Erythroblast (primary cell): ENCODE results near the gene PNPLA5.
A peak's percentile ranks its signal among the peaks of the same experiment; 100 is the strongest.
"Not testable (repeated sequence)": the region's sequence is repeated elsewhere in the genome, so short reads cannot be mapped to it uniquely, and the experiment has no call there.

Source experiments
- DNase-seq, 2 experiments: peaks; one replicate each; lab custom pipeline; 2025; lab: John Stamatoyannopoulos, UW
- GATA1 ChIP-seq: IDR thresholded peaks from 2 replicates; pipeline ENCODE4 v1.6.1; 2011; ENCODE audit warnings: low read depth, mild to moderate bottlenecking, control low read depth, low read length, moderate library complexity
- POLR2A ChIP-seq: IDR thresholded peaks from 2 replicates; pipeline ENCODE4 v1.6.1; 2011; ENCODE audit warnings: mild to moderate bottlenecking, low read length

Gene PNPLA5

DNA sequence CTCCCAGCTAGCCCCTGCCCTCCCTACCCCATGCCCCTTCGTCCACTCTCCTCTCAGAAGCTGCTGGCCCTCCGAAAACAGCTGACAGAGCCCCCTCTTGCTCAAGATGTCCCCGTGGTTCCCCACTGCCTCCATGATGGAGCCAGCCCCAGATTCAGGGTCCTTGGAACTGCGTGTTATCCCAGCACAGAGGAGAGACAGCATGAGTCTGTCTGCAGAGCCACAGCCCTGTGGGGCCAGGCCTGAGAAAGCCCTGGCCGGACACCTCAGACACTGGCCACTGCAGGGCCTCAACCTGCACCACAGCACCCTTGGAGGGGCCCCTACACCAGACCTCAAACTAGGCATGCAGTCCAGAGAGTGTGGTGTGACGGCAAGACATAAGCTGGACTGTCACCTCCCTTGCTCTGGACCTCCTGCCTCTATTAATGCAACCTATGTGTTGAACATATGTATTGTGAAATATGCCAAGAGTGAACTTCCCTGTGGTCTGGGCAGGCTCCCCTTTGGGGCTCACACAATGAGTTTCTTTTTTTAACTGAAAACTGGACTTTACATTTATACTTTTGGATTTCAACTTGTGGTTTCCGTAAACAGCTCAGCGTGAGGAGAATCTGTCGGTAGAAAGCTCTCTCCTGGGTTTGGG lies 9.6 kb downstream of the PNPLA5 start:
- no peak for DNase-seq
- TF ChIP-seq GATA1 = no peak
- TF ChIP-seq POLR2A = no peak

DNA sequence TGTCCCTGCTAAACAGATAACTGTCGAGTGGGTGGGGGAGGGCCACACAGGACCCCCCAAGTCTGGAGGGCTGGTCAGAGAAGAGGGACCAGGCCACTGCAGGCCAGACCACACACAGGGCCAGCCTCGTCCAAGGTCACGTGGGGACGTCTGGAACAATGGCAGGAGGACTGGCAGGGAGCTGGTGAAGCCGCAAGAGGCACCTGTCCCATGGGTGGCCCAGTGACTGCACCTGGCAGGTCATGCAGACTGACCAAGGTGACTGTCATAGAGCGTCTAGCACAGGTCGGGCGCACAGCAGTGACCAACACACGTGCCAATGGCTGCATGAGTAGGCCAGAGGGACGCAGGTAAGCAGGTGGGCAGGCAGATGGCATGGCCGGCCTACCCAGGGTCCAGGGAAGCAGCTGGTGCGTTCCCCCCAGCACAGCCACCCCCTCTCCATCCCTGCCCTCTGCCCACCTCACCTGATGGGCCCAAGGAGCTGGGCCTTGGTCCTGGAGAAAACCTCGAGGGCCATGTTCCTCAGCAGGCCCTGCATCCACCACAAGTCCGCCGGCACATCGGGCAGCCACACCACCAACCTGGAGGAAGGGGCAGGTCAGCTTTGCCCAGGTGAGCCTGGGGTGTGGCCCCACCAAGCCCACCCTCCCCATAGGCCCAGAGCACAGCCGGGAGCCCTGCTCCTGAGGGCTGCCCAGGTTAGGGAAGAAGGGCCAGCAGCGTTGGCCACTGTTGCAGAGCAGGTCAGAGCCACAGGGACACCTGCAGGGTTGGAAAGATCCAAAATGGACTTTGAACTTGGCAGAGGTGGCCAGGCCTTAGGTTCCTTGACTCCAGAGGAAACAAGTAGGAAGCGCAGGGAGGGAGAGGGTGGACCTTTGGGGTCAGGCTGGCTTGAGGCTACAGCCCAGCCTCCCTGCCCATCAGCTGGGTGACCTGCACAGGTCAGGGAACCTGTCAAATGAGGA lies 10.4 kb downstream of the PNPLA5 start:
- TF ChIP-seq GATA1 = no peak
- no peak for TF ChIP-seq POLR2A
- DNase-seq = no peak

DNA sequence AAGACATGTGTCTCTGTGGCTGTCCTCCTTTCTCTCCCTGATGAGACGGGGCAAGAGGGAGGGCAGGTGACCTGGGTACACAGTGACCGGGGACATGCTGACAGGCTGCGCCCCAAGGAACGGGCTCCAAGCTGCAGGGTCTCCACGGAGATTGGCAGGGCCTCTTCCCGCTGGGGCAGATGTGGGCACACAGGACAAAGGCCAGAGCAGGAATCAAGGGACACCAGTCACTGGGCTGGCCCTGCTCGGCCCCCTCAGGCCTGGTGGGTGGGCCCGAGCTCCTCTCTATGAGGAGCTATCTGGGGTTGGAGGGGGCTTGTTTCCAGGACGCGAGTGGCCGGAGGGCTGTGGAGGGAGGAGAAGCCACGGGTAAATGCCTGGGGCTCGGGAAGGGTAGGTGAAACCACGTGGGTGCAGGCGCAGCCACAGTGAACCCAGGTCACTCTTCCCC lies 11.2 kb downstream of the PNPLA5 start:
- TF ChIP-seq GATA1 (no peak), POLR2A (no peak)
- no peak for DNase-seq

DNA sequence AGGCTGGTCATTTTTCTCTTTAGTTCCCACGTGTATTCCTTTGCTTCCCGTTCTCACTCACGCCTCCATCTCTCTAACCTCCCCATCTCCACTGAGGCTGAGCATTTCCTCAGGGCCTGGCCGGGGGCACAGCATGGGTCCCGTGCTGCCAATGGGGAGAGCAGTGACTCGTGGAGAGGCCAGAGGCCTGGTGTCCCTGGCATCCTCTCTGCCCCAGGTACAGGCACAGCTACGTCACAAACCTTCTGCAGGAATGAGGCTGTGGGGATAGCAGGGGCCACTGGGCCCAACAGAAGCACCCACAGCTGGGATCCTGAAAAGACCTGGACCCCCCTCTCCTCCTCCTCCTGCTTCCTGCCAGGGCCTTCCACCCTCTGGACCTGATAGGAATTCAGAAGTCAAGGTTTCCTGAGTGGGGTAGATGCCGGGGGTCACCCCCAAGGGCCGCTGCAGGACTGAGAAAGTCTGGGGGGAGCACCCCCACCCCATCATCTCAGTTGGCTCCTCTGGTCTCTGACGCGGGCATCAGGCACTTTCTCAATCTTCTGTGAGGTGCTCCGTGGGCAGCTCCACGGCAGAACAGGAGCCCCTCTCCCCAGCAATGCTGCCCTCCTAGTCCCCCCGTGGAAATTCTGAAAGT lies 11.8 kb downstream of the PNPLA5 start:
- no peak for DNase-seq
- TF ChIP-seq POLR2A (no peak), GATA1 (no peak)

DNA sequence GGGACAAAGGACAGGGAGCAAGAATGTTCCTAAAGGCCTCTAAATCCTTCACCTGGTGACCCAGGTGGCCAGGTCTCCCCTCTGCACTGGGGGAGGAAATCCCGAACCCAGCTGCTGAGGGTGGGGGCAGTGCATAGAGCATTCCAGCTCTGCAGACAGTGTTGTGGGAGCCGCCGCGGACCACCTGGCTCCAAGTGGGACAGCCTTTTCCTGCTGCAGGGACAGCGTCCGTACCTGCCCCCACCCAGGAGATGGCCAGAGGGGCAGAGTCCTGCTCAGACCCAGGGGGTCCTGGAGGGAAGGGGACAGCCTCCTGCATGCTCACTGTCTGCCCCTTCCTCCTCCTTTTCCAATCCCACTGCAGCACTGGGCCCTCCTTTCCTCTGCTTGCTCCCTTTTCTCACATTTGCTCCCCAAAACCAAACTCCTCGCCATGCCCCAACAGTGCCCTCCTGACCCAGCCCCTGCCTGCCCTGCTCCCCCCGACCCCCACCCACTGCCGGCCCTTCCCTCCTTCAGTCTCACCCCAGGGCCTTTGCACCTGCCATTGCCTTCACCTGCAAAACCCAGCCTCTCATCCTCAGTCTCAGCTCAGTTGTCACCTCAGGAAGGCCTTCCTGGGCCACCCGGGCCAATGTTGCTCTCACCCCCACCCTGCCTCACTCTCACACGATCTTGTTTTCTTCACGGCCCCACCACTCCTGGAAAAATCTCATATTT lies 12.8 kb downstream of the PNPLA5 start:
- DNase-seq = no peak
- TF ChIP-seq POLR2A = no peak
- TF ChIP-seq GATA1 = no peak

DNA sequence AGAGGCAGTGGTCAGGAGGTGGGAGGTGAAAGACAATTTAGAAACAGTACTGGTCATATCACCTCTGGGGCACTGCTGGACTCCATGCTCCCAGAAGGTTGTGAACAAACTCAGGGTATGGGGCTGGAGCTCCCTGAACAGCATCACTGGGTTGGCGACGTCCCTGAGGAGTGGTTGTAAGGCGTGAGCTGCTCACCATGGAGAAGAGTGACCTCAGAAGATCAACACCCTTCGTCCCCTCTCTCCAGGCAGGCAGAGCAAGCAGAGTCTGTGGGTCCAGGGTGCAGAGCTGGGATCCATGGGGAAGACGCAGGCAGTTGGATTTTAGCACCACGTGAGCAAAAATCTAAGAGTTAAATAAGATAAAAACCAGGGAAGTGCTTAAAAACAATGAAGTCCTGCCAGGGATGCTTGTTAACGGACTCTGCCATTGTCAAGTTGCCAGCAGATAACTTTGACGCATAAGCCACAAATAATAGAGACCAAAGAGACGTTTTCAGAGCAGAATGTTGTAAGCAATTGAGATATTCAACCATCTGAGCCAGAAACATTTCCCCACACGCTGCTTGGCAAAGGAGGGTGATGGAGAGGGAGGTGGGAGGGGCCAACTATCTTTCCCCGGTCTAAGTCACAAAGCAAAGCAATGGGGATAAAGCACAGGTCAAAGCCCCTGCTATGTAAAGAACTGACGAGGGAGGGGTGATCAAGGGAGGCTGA lies 13.6 kb downstream of the PNPLA5 start:
- DNase-seq = no peak

DNA sequence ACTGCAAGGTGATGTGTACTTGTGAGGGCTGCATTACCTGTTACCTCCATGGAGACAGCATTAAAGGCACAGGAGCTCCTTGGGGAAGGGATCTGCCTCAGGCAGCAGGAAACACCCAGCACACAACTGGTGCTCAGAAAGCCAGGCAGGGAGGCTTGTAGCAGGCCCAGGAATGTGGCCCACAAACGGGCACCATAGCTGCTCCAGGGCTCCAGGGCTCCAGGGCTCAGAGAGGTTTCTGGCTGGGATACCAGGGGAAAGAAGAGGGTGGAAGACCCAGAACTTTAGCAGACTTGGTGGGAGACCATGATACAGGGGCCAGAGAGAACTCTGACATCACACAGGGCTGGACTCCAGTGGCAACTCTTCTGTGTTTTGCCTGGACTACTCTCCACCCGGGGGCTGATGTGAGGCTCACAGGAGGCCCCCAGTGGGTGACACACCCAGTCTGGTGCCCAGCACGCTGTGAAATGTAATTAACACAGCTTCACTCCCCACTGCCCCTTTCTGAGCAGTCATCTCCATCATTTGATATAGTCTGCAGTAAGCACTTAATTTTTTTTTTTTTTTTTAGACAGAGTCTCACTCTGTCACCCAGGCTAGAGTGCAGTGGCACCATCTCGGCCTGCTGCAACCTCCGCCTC lies 14.8 kb downstream of the PNPLA5 start:
- DNase-seq = no peak
- TF ChIP-seq GATA1 (no peak), POLR2A (no peak)

More for the DNA sequence above, 13.6 kb downstream of the PNPLA5 start:
- no peak for TF ChIP-seq POLR2A
- no peak for TF ChIP-seq GATA1

DNA sequence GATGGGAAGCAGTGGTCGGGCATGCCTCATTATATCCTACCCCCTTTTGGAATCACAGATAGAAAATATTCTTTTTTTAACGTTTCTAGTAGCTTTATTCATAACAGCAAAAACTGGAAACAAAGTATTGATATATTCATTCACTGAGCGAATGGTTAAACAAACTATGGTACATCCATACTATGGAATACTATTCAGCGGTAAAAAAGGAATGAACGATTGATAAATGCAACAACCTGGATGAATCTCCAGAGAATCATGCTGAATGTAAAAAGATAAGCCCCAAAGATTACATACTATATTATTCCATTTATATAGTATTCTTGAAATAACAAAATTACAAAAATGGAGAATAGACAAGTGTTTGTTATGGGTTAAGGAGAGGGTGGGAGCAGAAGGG lies 22.0 kb downstream of the PNPLA5 start:
- DNase-seq = no peak
- no peak for TF ChIP-seq POLR2A
- no peak for TF ChIP-seq GATA1

DNA sequence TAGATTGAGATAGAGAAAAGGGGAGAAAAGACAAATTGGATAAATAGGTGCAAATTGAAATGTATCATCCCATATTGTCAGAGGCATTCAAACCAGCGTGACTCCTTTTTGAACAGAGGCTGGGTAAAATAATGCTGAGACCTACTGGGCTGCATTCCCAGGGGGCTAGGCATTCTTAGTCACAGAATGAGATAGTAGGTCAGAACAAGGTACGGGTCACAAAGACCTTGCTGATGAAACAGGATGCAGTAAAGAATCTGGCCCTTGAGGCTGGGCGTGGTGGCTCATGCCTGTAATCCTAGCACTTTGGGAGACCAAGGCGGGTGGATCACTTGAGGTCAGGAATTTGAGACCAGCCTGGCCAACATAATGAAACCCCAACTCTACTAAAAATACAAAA lies 22.8 kb downstream of the PNPLA5 start:
- DNase-seq = not testable (repeated sequence)

DNA sequence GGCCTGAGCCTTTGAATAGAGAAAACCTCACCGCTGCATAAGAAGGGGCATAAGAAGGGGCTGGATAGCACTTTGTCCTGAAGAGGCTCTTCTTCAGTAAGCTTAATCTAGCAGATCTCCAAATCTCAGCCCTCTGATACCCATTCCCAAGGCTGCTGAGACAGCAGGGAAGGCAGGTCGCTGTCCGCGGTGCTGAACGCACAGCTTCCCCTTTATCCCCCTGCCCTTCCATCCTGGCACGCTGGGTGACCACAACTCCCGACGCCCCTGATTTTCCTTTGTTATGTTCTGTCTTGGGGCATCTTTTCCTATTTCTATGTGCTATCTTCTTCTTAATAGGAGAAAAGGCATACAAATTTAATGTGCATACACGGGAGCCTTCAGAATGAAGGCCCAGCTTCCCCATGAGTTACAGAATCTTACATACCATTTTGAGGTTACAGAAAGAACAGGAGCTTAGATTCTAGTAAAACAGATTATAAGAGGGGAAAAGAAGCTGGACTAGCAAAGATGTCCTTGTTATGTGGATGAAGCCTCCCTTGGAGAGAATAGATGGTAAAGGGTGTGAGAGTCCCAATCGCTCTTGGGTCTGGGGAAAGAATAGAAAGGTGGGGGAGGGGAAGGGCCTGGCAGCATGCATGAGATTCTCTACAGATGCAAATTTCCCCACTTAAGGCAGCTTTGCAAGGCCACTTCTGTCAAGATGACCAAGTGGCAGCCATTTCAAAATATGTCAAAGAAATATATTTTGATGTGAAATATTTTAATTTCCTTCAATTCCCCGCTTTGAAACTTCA lies 23.8 kb downstream of the PNPLA5 start:
- TF ChIP-seq GATA1 (no peak), POLR2A (no peak)
- peak; percentile 43 to 56 for DNase-seq

DNA sequence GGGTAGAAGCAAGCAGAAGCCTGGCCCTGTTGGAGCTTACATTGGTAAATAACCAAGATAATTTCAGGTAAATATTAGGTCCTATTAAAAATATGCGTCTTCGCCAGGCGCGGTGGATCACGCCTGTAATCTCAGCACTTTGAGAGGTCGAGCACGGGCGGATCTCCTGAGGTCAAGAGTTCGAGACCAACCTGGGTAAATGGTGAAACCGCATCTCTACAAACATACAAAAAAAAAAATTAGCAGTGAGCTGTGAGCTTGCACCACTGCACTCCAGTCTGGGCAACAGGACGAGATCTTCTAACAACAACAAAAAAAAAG lies 29.0 kb downstream of the PNPLA5 start:
- TF ChIP-seq GATA1 (no peak), POLR2A (no peak)

More for the DNA sequence above, 29.0 kb downstream of the PNPLA5 start:
- DNase-seq = no peak
